ENCODE measurements around the gene PPOX.

PPOX gene

DNA sequence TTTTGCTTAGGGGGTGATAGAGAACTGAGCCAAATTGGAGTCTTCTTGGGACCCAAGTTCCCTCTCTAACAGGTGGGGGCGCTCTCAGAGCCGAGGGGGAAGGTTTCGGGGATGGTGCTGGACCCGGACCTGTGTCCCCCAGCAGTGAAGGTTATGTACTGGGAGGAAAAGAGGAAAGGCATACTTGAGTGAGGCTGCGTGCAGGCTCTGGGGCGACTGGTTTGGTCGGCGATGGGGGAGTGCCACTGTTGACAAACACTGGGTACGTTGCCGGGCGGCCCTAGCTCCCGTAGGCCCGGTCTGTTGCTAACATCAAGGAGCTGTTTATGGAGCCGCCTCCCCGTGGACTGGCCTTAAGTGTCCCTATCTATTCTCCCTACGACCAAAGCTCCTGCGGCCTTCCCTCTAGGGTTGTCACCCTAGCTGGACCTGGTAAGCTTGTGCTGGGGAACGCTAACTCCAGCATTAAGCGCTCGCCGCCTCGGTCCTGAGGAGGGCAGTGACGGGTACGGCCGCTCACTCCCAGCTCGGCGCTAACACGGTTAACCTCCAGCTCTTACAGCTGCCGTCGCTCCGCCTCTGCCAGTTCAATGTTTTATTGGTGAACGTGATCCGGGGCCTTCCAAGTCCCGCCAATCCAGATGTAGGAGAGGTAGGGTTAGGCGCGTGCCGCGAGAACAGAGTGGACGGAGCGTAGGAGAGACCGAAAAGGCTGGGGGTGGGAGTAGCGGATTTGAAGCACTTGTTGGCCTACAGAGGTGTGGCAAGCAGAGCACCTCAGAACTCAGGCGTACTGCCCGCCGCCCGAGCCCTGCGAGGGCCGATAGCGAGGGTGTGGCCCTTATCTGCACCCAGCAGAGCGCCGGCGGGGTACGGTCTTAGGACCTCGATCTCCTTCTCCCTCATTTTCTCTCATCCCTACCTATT lies at the start of gene PPOX:
Gene PPOX, plus strand, starts transcription at position 685 of the 927 bp plus-strand sequence. CDS start 422 bp downstream, outside the sequence.
- in situ Hi-C loops (cut with HindIII; ENCODE audit: low sequenced_read_pairs), result no loop called here

DNA sequence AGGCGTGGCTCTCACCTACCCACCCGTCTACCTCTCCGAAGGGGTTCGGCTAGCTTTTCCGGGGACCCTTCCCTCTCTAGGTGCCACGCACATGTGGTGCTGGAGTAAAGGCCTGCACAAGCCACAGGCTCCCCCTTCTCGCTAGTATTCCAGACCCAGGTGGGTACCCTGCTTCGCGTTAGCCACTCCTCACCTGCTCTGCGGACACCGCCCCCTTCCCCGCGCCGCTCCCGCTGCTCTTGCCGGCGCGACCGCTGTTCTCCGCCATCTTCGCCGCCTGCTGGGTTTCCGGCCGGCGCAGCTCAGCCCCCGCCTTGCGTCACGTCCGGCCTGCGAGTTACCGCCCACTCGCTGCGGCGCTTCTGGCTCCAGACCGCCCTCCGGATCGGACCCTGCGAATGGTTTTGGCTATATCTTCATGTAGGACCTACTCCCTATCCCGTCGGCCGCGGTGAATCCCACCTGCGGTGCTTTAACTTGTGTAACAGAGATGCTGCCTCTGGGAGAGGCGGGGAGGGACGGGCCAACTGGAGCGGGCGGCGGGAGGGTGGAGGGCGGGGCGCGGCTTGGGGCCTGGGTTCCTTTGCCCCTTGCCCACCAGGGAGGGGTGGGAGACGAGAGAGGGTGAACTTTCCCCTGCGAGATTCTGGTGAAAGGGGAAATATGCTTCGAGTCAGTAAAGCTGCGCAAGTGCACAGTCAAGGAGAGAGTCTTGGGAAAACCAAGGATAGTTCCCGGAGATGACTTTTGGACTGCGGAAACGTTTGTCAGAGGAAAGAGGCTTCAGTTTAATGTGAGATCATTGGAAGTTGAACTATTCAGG lies 48.3 kb upstream of the PPOX start, which contains the start of the genes NIT1 and PFDN2:
Gene NIT1, plus strand, starts transcription at position 347 of the 823 bp plus-strand sequence. Its CDS starts 72 bp downstream, at position 419.
Gene PFDN2, minus strand, starts transcription at position 279 of the 823 bp plus-strand sequence. Its CDS starts 11 bp downstream, at position 268.
- in situ Hi-C loops (cut with HindIII; ENCODE audit: low sequenced_read_pairs), result no loop called here

DNA sequence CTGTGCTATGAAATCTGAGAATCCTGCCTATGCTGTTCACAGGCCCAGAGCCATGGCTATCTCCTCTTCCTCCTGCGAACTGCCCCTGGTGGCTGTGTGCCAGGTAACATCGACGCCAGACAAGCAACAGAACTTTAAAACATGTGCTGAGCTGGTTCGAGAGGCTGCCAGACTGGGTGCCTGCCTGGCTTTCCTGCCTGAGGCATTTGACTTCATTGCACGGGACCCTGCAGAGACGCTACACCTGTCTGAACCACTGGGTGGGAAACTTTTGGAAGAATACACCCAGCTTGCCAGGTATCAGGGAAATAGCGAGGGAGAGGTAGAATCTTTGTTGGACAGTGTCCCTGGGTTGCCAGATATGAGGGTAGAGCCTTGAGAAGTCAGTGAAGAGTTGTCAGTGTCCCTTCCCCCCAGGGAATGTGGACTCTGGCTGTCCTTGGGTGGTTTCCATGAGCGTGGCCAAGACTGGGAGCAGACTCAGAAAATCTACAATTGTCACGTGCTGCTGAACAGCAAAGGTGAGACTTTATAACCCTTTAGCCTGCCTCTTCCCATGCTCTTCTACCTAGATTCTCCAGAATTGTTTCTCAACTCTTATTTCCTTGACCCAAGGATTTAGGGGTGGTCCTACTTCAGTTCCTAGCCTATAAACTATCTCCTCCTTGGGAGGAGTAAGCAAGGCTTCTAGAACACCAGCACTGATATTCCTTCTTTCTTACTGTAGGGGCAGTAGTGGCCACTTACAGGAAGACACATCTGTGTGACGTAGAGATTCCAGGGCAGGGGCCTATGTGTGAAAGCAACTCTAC lies 46.9 kb upstream of the PPOX start:
- in situ Hi-C loops (cut with HindIII; ENCODE audit: low sequenced_read_pairs), result no loop called here

- in situ Hi-C loops (cut with HindIII; ENCODE audit: low sequenced_read_pairs), result no loop called here
Measured at GRCh38 chr1:161121042-161121650, 45.1 kb upstream of the PPOX start.

GRCh38 chr1:161121834-161122233 lies 44.4 kb upstream of the PPOX start:
- in situ Hi-C loops (cut with HindIII; ENCODE audit: low sequenced_read_pairs), result no loop called here

GRCh38 chr1:161122967-161123366 lies 43.3 kb upstream of the PPOX start:
- in situ Hi-C loops (cut with HindIII; ENCODE audit: low sequenced_read_pairs), result no loop called here

DNA sequence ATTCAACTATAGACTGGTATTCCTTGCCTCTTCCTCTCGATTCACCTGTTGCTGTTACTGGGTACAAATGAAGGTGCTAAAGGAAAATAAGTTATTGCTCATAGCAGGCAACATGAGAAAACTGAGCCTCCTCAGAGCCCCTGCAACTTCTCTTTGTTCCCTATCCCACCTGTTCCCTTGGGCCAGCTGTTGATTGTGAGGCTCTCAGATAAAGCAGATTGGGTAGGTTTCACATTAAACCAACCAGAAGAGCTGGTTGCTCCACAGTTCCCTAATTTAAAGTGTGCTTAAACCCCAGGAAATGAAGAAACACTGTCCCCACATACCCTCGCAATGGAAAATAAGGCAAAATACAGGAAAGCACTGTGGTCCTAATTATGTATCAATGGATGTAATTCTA lies 38.6 kb upstream of the PPOX start:
- in situ Hi-C loops (cut with HindIII; ENCODE audit: low sequenced_read_pairs), result loop anchor here (5.0 kb wide), 2 partner anchors 80 to 95 kb away; partner anchors contain the start of genes APOA2 and USF1

- in situ Hi-C loops (cut with HindIII; ENCODE audit: low sequenced_read_pairs), result loop anchor here (5.0 kb wide), 2 partner anchors 82 to 93 kb away; partner anchors contain the start of genes APOA2 and USF1
Measured at GRCh38 chr1:161128591-161129420, 37.4 kb upstream of the PPOX start.

GRCh38 chr1:161130266-161130665 lies 36.0 kb upstream of the PPOX start:
- in situ Hi-C loops (cut with HindIII; ENCODE audit: low sequenced_read_pairs), result no loop called here

GRCh38 chr1:161131523-161132409 lies 34.5 kb upstream of the PPOX start:
- in situ Hi-C loops (cut with HindIII; ENCODE audit: low sequenced_read_pairs), result no loop called here

- in situ Hi-C loops (cut with HindIII; ENCODE audit: low sequenced_read_pairs), result no loop called here
Measured at GRCh38 chr1:161132410-161133219, 33.6 kb upstream of the PPOX start, which contains the start of gene DEDD. TSS of gene DEDD (minus strand) at chr1:161132667. CDS start at chr1:161124462, 8,205 bp downstream.

DNA sequence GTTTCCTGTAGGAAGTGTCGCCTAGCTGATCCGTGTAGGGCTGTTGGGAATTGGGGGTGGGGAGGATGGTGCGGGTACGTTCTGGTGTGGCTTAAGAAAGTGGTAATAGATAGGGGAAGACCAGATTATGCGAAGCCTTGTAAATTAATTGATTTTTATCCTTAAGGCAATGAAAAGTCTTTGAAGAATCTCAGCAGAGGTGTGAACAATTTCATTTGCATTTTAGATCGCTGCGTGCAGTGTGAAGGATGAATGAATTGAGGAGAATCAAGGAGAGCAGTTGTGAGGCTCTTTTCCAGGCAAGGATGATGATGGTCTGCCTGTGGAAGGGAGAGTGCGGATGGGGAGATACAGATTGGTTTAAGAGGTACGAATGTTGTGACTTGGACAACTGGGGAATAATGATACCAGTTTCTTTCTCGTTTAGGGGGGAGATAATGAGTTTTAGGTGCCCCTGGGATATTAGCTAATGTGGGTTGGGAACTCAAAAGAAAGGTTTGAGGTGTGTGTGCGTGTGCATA lies 32.9 kb upstream of the PPOX start:
- in situ Hi-C loops (cut with HindIII; ENCODE audit: low sequenced_read_pairs), result no loop called here

- in situ Hi-C loops (cut with HindIII; ENCODE audit: low sequenced_read_pairs), result no loop called here
Measured at GRCh38 chr1:161137881-161138280, 28.3 kb upstream of the PPOX start.

- in situ Hi-C loops (cut with HindIII; ENCODE audit: low sequenced_read_pairs), result no loop called here
Measured at GRCh38 chr1:161138431-161138830, 27.8 kb upstream of the PPOX start.

DNA sequence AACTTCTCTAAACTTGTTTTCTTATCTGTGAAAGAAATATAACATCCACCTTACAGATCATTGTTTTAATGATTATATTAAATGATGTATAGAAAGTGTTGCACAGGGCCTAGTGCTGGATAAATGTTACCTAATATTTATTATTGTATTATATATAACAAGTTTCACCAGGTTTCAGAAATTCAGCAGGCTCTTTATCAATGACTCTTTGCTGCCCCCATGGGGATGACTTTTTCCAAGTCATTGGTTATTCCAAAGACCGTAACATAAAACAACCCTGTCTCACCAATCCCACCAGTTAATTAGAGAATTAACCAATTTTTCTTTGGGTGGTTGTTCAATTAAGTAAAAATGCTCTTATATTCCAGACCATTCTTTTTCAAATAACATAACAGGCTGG lies 26.5 kb upstream of the PPOX start:
- in situ Hi-C loops (cut with HindIII; ENCODE audit: low sequenced_read_pairs), result loop anchor here (5.0 kb wide), 1 partner anchor 47 kb away; no protein-coding TSS in a partner anchor

DNA sequence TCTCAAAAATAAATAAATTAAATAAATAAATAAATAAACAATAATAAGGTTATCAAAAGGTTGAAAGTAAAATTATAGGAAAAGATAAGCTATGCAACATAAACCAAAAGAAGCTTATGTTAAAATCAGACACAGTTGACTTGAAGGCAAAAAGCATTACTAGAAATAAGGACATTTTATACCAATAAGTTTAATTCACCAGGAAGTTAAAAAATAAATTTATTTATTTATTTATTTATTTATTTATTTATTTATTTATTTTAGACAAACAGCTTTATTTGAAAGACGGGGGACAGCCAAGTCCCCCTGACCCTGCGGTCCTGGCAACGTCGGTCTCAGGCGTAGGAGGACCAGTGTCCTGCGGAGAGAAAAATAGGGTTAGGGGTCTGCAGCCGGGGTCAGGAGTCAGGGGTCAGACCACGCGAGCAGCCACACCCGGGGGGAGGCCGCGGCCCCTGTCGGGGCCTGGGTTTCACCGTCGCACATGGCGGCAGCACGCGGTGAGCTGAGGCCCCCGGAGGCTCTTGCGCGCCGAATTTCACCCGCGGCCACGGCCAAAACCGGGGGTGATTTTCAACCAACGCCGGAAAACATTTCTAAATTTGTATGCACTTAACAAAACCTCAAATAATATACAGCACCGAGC lies 25.3 kb upstream of the PPOX start:
- in situ Hi-C loops (cut with HindIII; ENCODE audit: low sequenced_read_pairs), result loop anchor here (5.0 kb wide), 1 partner anchor 49 kb away; no protein-coding TSS in a partner anchor
